HG03045 (cell line): Measurements from ENCODE around the gene TFAM.

ENCODE experiments used
- ATAC-seq: cut with Tn5 transposase; IDR thresholded peaks from one replicate; pipeline ENCODE4 v1.9.1; 2021; ENCODE audit warnings: mild to moderate bottlenecking, moderate library complexity; ENCODE audit not compliant: unreplicated experiment

TFAM gene

GRCh38 chr10:58433066-58433465 is 47.9 kb downstream of the TFAM start:
- ATAC-seq: no peak

GRCh38 chr10:58433571-58433970 is 48.4 kb downstream of the TFAM start:
- ATAC-seq: no peak

DNA sequence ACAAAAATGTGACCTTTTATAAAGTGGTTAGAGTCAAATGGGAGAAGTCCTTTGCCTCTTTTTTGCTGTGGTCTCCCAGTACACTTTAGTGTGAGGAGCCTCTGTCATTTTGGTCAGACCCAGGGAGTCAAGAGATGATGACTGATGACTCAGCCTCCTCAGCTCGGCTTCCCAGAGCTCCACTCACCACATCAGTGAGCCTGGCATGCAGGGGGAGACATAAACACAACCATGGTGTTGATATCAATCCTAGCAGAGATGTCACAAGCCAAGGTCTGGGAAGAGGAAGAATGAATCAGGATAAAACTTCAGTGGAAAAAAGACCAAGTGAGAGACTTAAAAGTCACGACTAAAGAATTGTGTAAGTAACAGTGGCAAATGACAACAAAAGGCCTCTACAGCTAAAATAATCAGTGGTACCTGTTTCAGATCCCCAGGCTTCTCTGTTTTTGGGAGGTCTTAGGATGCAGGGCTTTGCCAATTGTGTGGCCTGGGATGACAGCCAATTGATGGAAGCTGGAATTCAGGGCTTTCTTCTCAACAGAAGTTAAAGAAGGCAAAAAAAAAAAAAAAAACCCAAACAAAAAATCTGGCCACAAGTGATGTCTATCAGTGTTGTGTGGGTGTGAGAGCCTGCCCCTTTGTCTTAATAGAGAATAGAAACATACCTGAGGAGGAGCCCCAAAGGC is 50.2 kb downstream of the TFAM start:
- no peak for ATAC-seq

DNA sequence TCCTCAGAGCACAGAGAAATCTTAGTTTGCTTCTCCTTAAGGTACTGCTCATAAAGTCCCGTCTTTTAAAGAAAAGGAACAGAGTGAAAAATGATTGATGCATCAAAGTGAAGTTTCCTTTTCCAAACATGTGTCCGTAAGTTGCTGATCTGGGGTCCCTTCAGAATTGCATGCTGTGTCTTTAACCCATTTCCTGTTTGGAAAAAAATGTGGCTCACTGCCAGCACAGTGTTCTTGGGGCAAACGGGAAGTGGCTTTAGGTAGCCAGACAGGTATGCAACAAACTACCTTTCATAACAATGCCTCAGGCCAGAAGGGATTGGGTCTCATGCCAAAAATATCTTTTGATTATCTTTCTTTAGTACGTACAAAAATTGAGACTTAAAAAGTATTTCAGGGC is 50.9 kb downstream of the TFAM start:
- no peak for ATAC-seq

- no peak for ATAC-seq
These were observed 53.2 kb downstream of the TFAM start for GRCh38 chr10:58438340-58438871.

- no peak for ATAC-seq
These were observed 53.8 kb downstream of the TFAM start for GRCh38 chr10:58438986-58439385.

DNA sequence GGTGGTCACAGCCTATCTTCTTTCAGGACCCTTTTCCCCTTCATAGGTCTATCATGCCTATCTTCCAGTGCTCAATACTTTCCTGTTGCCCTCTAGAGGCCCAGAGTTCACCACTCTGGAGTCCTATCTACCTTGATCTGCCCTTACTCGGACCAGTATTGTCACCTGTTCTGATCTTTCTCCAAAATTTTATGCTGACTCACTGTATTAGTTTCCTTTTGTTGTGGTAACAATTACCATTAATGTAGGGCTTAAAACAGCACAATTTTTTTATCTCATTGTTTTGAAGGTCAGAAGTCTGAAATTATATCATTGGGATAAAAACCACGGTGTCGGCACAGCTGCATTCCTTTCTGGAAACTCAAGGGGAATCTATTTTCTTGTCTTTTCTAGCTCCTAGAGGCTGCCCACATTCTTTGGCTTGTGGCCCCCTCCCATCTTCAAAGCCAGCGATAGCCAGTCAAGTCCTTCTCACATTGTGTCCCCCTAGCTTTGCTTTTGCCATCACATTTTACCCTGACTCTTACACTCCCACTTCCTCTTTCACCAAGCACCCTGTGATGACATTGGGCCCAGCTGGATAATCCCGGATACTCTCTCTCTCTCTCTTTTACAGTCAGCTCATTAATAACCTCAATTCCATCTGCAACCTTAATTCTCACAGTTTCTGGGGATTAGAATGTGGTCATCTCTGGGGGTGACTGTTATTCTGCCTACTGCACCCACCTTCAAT is 54.6 kb downstream of the TFAM start:
- ATAC-seq: no peak

- ATAC-seq: no peak
These were observed 55.3 kb downstream of the TFAM start for GRCh38 chr10:58440484-58440883.

DNA sequence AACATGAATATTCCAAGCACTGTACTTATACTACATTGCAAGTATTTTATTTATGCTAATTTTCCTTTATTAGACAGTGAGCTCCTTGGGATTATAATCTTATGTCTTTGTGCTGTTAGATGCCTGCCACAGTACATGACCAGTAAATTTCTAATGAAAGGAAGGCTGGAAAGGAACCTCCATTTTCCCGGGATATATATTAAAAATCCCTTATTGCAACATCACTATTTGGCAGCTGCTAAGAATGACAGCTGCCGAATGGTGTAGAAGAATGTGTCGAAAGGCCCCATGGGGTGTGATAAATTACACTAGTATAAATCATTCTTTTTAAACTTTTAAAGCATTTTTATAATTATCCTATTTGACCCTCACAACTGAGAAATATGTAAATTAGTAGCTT is 59.1 kb downstream of the TFAM start:
- no peak for ATAC-seq

GRCh38 chr10:58444876-58445275 is 59.7 kb downstream of the TFAM start:
- no peak for ATAC-seq

GRCh38 chr10:58448121-58448935 is 63.1 kb downstream of the TFAM start:
- no peak for ATAC-seq
